Measurements from ENCODE around the gene C2CD4B.

- TF ChIP-seq, protein P1, sequence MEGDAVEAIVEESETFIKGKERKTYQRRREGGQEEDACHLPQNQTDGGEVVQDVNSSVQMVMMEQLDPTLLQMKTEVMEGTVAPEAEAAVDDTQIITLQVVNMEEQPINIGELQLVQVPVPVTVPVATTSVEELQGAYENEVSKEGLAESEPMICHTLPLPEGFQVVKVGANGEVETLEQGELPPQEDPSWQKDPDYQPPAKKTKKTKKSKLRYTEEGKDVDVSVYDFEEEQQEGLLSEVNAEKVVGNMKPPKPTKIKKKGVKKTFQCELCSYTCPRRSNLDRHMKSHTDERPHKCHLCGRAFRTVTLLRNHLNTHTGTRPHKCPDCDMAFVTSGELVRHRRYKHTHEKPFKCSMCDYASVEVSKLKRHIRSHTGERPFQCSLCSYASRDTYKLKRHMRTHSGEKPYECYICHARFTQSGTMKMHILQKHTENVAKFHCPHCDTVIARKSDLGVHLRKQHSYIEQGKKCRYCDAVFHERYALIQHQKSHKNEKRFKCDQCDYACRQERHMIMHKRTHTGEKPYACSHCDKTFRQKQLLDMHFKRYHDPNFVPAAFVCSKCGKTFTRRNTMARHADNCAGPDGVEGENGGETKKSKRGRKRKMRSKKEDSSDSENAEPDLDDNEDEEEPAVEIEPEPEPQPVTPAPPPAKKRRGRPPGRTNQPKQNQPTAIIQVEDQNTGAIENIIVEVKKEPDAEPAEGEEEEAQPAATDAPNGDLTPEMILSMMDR (IDR thresholded peaks at IDR 0.05): no peak
- TF ChIP-seq ELF4 (CRISPR knock-in tag; IDR thresholded peaks at IDR 0.05; ENCODE audit: low read depth): no peak
- TF ChIP-seq, protein P2, sequence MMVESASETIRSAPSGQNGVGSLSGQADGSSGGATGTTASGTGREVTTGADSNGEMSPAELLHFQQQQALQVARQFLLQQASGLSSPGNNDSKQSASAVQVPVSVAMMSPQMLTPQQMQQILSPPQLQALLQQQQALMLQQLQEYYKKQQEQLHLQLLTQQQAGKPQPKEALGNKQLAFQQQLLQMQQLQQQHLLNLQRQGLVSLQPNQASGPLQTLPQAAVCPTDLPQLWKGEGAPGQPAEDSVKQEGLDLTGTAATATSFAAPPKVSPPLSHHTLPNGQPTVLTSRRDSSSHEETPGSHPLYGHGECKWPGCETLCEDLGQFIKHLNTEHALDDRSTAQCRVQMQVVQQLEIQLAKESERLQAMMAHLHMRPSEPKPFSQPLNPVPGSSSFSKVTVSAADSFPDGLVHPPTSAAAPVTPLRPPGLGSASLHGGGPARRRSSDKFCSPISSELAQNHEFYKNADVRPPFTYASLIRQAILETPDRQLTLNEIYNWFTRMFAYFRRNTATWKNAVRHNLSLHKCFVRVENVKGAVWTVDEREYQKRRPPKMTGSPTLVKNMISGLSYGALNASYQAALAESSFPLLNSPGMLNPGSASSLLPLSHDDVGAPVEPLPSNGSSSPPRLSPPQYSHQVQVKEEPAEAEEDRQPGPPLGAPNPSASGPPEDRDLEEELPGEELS (CRISPR knock-in tag; IDR thresholded peaks at IDR 0.05): no peak
- no peak for TF ChIP-seq RELA (CRISPR knock-in tag; IDR thresholded peaks at IDR 0.05; ENCODE audit: borderline replicate concordance)
- no peak for TF ChIP-seq USF1 (CRISPR knock-in tag; IDR thresholded peaks at IDR 0.05)
- TF ChIP-seq ZBTB21 (CRISPR knock-in tag; IDR thresholded peaks at IDR 0.05; ENCODE audit: borderline replicate concordance): no peak
- TF ChIP-seq ZNF121 (CRISPR knock-in tag; IDR thresholded peaks at IDR 0.05): no peak
- no peak for TF ChIP-seq NFYB (CRISPR knock-in tag; conservative IDR thresholded peaks at IDR 0.05; ENCODE audit: low read depth)
- no peak for TF ChIP-seq USF2 (CRISPR knock-in tag; IDR thresholded peaks at IDR 0.05)
- TF ChIP-seq, protein P3, sequence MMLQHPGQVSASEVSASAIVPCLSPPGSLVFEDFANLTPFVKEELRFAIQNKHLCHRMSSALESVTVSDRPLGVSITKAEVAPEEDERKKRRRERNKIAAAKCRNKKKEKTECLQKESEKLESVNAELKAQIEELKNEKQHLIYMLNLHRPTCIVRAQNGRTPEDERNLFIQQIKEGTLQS (CRISPR knock-in tag; conservative IDR thresholded peaks at IDR 0.05): no peak
- TF ChIP-seq ESRRA (CRISPR knock-in tag; IDR thresholded peaks at IDR 0.05; ENCODE audit: borderline replicate concordance): no peak
- TF ChIP-seq ATF1 (CRISPR knock-in tag; IDR thresholded peaks at IDR 0.05): no peak
- TF ChIP-seq ZNF281 (CRISPR knock-in tag; IDR thresholded peaks at IDR 0.05): no peak
- TF ChIP-seq HMGXB4 (CRISPR knock-in tag; IDR thresholded peaks at IDR 0.05): no peak
Observed at GRCh38 chr15:62124176-62124972, 40.7 kb downstream of the C2CD4B start.

Measured in WTC11 (cell line).